Endodermal cell (in vitro differentiated cells): ENCODE data around the gene SOD3. TPM values are rescaled to one million over a fixed set of nuclear protein-coding genes. Genes with fewer than 3 reads are reported as not detected.

Source experiments
- DNase-seq: peaks from one replicate; pipeline ENCODE4 v3.0.0-alpha.2; 2017
- H3K27ac ChIP-seq: 2 replicates; pipeline ENCODE4 v1.5.1; 2013; ENCODE audit warnings: mild to moderate bottlenecking, low read depth, low read length, moderate library complexity
- H3K27me3 ChIP-seq: 2 replicates; pipeline ENCODE4 v1.6.1; 2013; ENCODE audit warnings: mild to moderate bottlenecking, low read length, moderate library complexity; ENCODE audit not compliant: insufficient read depth, control insufficient read depth, poor library complexity, severe bottlenecking
- H3K36me3 ChIP-seq: 2 replicates; pipeline ENCODE4 v1.7.0; 2013; ENCODE audit warnings: mild to moderate bottlenecking, low read length, moderate library complexity; ENCODE audit not compliant: control insufficient read depth, insufficient read depth
- H3K4me1 ChIP-seq: one replicate; pipeline ENCODE4 v1.7.0; 2013; ENCODE audit warnings: low read length; ENCODE audit not compliant: control insufficient read depth, insufficient read depth
- H3K4me3 ChIP-seq: 2 replicates; pipeline ENCODE4 v1.5.1; 2013; ENCODE audit warnings: mild to moderate bottlenecking, low read length, moderate library complexity
- H3K9ac ChIP-seq: 2 replicates; pipeline ENCODE4 v1.6.1; 2013; ENCODE audit warnings: mild to moderate bottlenecking, low read length, moderate library complexity; ENCODE audit not compliant: poor library complexity, severe bottlenecking; ENCODE audit errors: extremely low read depth
- H3K9me3 ChIP-seq: 2 replicates; pipeline ENCODE4 v1.6.1; 2013; ENCODE audit warnings: mild to moderate bottlenecking, low read length, moderate library complexity; ENCODE audit not compliant: control insufficient read depth
- H3K27ac Mint-ChIP-seq: 2 replicates; pipeline ENCODE4 v1.8.0; 2020; ENCODE audit warnings: mixed read lengths
- H3K27me3 Mint-ChIP-seq: 2 replicates; pipeline ENCODE4 v1.8.0; 2021; ENCODE audit warnings: mild to moderate bottlenecking, mixed read lengths; ENCODE audit not compliant: insufficient read depth
- H3K36me3 Mint-ChIP-seq: 2 replicates; pipeline ENCODE4 v1.8.0; 2020; ENCODE audit warnings: low read depth, mixed read lengths
- H3K4me1 Mint-ChIP-seq: 2 replicates; pipeline ENCODE4 v1.8.0; 2020; ENCODE audit warnings: mixed read lengths
- H3K4me3 Mint-ChIP-seq: 2 replicates; pipeline ENCODE4 v1.8.0; 2020; ENCODE audit warnings: mild to moderate bottlenecking, moderate library complexity, mixed read lengths
- H3K9me3 Mint-ChIP-seq: 2 replicates; pipeline ENCODE4 v1.8.0; 2020; ENCODE audit warnings: mild to moderate bottlenecking, mixed read lengths
- WGBS, 2 experiments: methylation state at CpG; one replicate each; pipeline versions ENCODE4 v1.1.5 to v1.1.7; 2013; ENCODE audit warnings: missing lambda C conversion rate in 2 of 2, mixed read lengths in 1 of 2; ENCODE audit not compliant: insufficient coverage in 1 of 2, insufficient read length in 1 of 2; 5-methylcytosine and 5-hydroxymethylcytosine counted together
- total RNA-seq, 2 donors: library from RNA; stranded (reverse); fragmentation: NEBNext Ultra II Directional in 1 of 2; extraction: Animal tissue kit (Norgen Biotek cat#: 25700) in 1 of 2; gene quantifications; 2 replicates in 1 of 2; 3 replicates in 1 of 2; pipeline ENCODE4 v1.2.1, GENCODE V29; 2021
- TF ChIP-seq, protein P1 (sequence below): fragments of 200-600 bp; sonication (generic); conservative IDR thresholded peaks from 2 replicates; pipeline ENCODE4 v1.5.0; 2021; ENCODE audit warnings: antibody characterized with exemption, mild to moderate bottlenecking

The SOD3 gene
- total RNA-seq, 2 donors from 2014 or later = 5.7 to 8.7 TPM

GRCh38 chr4:24780936-24781495, 14.4 kb upstream of the SOD3 start:
- peaks cover 6% of the 10 kb centered on the region for H3K4me1 ChIP-seq
- Mint-ChIP-seq H3K27me3 (peaks cover 57% of the 10 kb centered on the region), H3K27ac (no peak overlapping the region), H3K4me1 (peaks cover 17% of the 10 kb centered on the region), H3K9me3 (peaks cover 4% of the 10 kb centered on the region), H3K4me3 (no peak overlapping the region), H3K36me3 (no peaks in the 10 kb centered on the region)
- H3K36me3 ChIP-seq = no peaks in the 10 kb centered on the region
- no peak overlapping the region for H3K27ac ChIP-seq
- no peak for DNase-seq
- no peak overlapping the region for H3K4me3 ChIP-seq
- TF ChIP-seq, protein P1, sequence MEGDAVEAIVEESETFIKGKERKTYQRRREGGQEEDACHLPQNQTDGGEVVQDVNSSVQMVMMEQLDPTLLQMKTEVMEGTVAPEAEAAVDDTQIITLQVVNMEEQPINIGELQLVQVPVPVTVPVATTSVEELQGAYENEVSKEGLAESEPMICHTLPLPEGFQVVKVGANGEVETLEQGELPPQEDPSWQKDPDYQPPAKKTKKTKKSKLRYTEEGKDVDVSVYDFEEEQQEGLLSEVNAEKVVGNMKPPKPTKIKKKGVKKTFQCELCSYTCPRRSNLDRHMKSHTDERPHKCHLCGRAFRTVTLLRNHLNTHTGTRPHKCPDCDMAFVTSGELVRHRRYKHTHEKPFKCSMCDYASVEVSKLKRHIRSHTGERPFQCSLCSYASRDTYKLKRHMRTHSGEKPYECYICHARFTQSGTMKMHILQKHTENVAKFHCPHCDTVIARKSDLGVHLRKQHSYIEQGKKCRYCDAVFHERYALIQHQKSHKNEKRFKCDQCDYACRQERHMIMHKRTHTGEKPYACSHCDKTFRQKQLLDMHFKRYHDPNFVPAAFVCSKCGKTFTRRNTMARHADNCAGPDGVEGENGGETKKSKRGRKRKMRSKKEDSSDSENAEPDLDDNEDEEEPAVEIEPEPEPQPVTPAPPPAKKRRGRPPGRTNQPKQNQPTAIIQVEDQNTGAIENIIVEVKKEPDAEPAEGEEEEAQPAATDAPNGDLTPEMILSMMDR = no peak
- peaks cover 11% of the 10 kb centered on the region for H3K27me3 ChIP-seq
- 94 to 95% methylated on average over 2 of the region's 2 CpGs for WGBS, 2 experiments
- H3K9ac ChIP-seq = no peak overlapping the region
- peaks cover under 1% of the 10 kb centered on the region for H3K9me3 ChIP-seq

DNA sequence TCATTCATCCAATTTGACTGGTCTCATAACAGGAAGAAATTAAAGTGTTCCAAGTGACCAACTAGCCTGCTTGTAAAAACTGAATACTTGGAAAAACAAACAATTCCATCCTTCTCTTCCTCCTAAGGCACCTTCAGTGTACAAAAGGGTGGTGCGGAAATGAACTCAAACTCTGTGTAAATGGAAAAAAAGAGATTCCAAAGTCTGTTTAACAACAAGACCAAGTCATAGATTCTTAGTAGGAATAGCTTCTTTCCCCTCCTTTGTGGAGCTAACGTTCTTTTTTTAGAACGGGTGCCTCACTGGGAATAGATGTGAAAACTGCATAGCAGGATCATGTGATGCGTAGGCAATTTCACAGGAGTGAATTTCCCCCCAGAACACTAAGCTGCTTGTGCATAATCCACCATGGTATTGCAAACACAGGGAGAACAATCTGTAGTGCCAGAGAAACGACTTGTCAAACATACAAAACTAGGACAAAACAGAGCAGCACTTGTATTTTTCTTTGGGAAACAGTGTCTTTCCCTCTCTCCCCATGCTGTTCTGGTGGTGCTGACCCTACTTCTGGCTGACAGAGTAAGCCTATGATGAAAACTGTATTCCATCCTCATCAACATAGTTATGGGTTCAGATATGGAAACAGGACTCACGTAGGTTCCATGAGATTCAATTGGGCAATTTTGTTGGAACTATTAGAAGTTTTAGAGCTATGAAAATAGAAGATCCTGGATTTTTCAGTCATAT, 13.2 kb upstream of the SOD3 start:
- H3K4me3 ChIP-seq = no peak overlapping the region
- H3K27me3 Mint-ChIP-seq = peaks cover 48% of the 10 kb centered on the region
- H3K4me1 Mint-ChIP-seq = peaks cover 17% of the 10 kb centered on the region
- peaks cover 4% of the 10 kb centered on the region for H3K9me3 ChIP-seq
- H3K27me3 ChIP-seq = peaks cover 11% of the 10 kb centered on the region
- H3K36me3 Mint-ChIP-seq = no peaks in the 10 kb centered on the region
- no peak overlapping the region for H3K27ac ChIP-seq
- peaks cover 9% of the 10 kb centered on the region for H3K9me3 Mint-ChIP-seq
- no peak overlapping the region for H3K4me3 Mint-ChIP-seq
- H3K9ac ChIP-seq = no peak overlapping the region
- H3K36me3 ChIP-seq = no peaks in the 10 kb centered on the region
- peaks cover 6% of the 10 kb centered on the region for H3K4me1 ChIP-seq
- no peak for DNase-seq
- WGBS, 2 experiments = 88 to 90% methylated on average over 3 to 6 of the region's 6 CpGs
- H3K27ac Mint-ChIP-seq = no peak overlapping the region
- TF ChIP-seq, protein P1 = no peak

DNA sequence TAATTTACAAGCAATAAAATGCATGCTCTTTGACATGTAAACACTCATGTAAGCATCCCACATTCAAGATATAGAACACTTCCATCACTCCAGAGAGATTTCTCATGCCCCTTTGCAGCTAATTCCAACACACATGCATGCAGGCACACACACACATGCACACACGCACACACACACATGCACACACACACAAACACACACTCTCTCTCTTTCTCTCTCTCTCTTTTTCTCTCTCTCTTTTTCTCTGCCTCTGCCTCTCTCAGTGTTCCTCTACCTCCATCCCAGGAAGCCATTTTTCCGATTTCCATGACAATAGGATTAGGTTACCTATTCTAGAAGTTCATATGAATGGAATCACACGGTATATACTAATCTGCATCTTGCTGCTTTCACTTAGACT, 11.9 kb upstream of the SOD3 start:
- no peak for DNase-seq
- H3K9me3 ChIP-seq = peaks cover 4% of the 10 kb centered on the region
- no peak overlapping the region for H3K9ac ChIP-seq
- H3K36me3 ChIP-seq = no peaks in the 10 kb centered on the region
- no peak overlapping the region for H3K4me3 Mint-ChIP-seq
- H3K27me3 ChIP-seq = peaks cover 11% of the 10 kb centered on the region
- H3K9me3 Mint-ChIP-seq = peaks cover 9% of the 10 kb centered on the region
- no peak overlapping the region for H3K4me3 ChIP-seq
- no peaks in the 10 kb centered on the region for H3K4me1 ChIP-seq
- H3K27ac Mint-ChIP-seq = no peak overlapping the region
- H3K4me1 Mint-ChIP-seq = peaks cover 4% of the 10 kb centered on the region
- H3K27me3 Mint-ChIP-seq = peaks cover 44% of the 10 kb centered on the region
- H3K27ac ChIP-seq = no peak overlapping the region
- 57 to 78% methylated on average over 2 to 3 of the region's 3 CpGs for WGBS, 2 experiments
- H3K36me3 Mint-ChIP-seq = no peaks in the 10 kb centered on the region
- TF ChIP-seq, protein P1 = no peak
